Prostate gland (tissue), 2 donors: Measurements from ENCODE around the gene CREB3L1.

Experiments used
- POLR2A ChIP-seq: fragments of 450-650 bp; IDR thresholded peaks from one replicate; pipeline ENCODE4 v1.6.1; 2016; ENCODE audit warnings: antibody characterized with exemption, mild to moderate bottlenecking
- TF ChIP-seq, protein P1 (sequence below), 4 experiments: fragments of 200-600 bp in 2 of 4; fragments of 450-650 bp in 2 of 4; sonication (generic) in 2 of 4; IDR thresholded peaks; 1 replicate in 3 of 4; 2 replicates in 1 of 4; pipeline ENCODE4 v1.5.1; 2016 to 2019; ENCODE audit warnings: antibody characterized with exemption in 4 of 4, mild to moderate bottlenecking in 2 of 4, moderate library complexity in 2 of 4

- TF ChIP-seq, protein P1, sequence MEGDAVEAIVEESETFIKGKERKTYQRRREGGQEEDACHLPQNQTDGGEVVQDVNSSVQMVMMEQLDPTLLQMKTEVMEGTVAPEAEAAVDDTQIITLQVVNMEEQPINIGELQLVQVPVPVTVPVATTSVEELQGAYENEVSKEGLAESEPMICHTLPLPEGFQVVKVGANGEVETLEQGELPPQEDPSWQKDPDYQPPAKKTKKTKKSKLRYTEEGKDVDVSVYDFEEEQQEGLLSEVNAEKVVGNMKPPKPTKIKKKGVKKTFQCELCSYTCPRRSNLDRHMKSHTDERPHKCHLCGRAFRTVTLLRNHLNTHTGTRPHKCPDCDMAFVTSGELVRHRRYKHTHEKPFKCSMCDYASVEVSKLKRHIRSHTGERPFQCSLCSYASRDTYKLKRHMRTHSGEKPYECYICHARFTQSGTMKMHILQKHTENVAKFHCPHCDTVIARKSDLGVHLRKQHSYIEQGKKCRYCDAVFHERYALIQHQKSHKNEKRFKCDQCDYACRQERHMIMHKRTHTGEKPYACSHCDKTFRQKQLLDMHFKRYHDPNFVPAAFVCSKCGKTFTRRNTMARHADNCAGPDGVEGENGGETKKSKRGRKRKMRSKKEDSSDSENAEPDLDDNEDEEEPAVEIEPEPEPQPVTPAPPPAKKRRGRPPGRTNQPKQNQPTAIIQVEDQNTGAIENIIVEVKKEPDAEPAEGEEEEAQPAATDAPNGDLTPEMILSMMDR (IDR thresholded peaks at IDR 0.05) = no peak
- no peak for TF ChIP-seq POLR2A
Measured at GRCh38 chr11:46294365-46295309, 17.2 kb downstream of the CREB3L1 start.
